ENCODE measurements around the gene SPA17. TPM values are rescaled to one million over a fixed set of nuclear protein-coding genes. Genes with fewer than 3 reads are reported as not detected.
A peak's percentile ranks its signal among the peaks of the same experiment; 100 is the strongest.

SPA17 gene
- total and polyA plus RNA-seq, 2 of the 8 experiments (the other 6 are each of a cell fraction or from before 2014, with no cell fraction given) = 3.7 to 5.2 TPM

DNA sequence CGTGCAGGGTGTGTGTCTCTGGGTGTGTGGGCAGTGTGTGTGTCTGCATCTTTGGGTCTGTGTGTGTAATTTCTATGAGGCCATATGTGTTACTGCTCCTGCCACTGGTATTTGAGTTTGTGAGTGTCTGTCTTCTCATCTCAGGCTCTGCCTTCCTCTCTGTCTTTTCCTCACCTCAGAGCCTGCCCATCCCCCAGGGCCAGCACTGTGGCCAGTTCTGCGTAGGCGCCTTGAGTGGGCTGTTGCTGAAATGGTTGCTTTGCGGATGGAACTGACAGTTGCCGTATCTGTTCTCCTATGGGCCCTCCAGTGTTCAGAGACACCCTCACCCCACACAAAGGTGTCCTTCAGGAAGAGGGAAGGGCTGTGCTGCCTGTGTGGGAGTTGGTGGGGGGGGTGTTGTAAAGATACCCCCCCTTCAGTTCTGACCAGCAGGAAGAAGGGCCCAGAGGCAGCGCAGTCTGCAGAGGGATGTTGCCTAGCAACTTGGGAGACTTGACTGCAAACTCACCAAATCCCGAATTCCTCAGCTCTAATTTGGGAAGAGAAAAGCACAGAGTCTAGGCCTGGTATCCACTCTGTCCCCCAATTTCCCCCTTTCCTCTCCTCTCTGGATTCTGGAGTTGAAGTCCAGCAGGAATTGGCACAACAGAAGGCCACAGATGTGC lies 64.1 kb downstream of the SPA17 start:
- peaks cover 0 to 15% (median 2%) of the 10 kb centered on the region in 4 experiments; a peak in 4 of 7 replicates for H3K4me1 ChIP-seq (replicated peaks in 1 of 4; ENCODE audit: control insufficient read depth in 3 of 4, insufficient read depth in 4 of 4, low read length in 3 of 4)

More for the DNA sequence above, 64.1 kb downstream of the SPA17 start:
- ChIA-PET CTCF (ENCODE audit: partially characterized antibody) (interaction anchor here (0.7 to 21.1 kb wide), 15 partner anchors 12 to 139 kb away, joined by 3 to 382 read pairs (median 4); partner anchors contain the start of genes ESAM, ROBO3 and VSIG2), POLR2A (ENCODE audit: partially characterized antibody) (interaction anchor here (0.7 to 1.5 kb wide), 4 partner anchors 10 to 138 kb away, joined by 3 to 7 read pairs (median 3); no protein-coding TSS in a partner anchor)
- Histone ChIP-seq H4K5ac (ENCODE audit: insufficient read length, low read depth, low read length) (no peak overlapping the region), H3K9ac (replicated peaks in 1 of 4; ENCODE audit: extremely low read depth in 1 of 4, low read depth in 3 of 4, low read length in 3 of 4) (no peak overlapping the region), H3K23me2 (ENCODE audit: low read depth, low read length) (peaks cover 9% of the 10 kb centered on the region), H2AFZ (ENCODE audit: low read length) (no peak overlapping the region), H3K36me3 (ENCODE audit: control insufficient read depth in 2 of 4, insufficient read depth in 4 of 4, low read length in 3 of 4) (no peaks in the 10 kb centered on the region), H2AK5ac (ENCODE audit: low read depth, low read length) (no peak overlapping the region), H2BK12ac (ENCODE audit: low read depth, low read length) (no peak overlapping the region), H3K18ac (ENCODE audit: extremely low read depth, low read length) (no peak overlapping the region), H4K20me1 (replicated peaks in 1 of 2; ENCODE audit: control insufficient read depth in 1 of 2, insufficient read depth in 2 of 2, low read length in 2 of 2) (peaks cover 7 to 10% of the 10 kb centered on the region in 2 experiments), H3K14ac (ENCODE audit: insufficient read length) (no peak overlapping the region), H3K27me3 (replicated peaks in 1 of 4; ENCODE audit: control insufficient read depth in 3 of 4, extremely low read depth in 1 of 4, insufficient read depth in 3 of 4, low read length in 3 of 4) (peaks cover 50 to 77% (median 64%) of the 10 kb centered on the region in 4 experiments), H3K79me2 (ENCODE audit: control insufficient read depth in 1 of 2, insufficient read depth in 2 of 2, low read length in 2 of 2) (no peaks in the 10 kb centered on the region), H2BK5ac (ENCODE audit: low read depth, low read length) (no peak overlapping the region), H3K23ac (ENCODE audit: insufficient read length) (no peak overlapping the region), H3K79me1 (ENCODE audit: low read depth, low read length) (no peaks in the 10 kb centered on the region), H3K4ac (replicated peaks; ENCODE audit: insufficient read length, low read depth, low read length) (no peak overlapping the region), H3K4me2 (ENCODE audit: insufficient read depth in 1 of 2, low read depth in 2 of 2, low read length in 2 of 2) (no peak overlapping the region; a peak in 1 of 4 replicates), H3K4me3 (ENCODE audit: extremely low read depth in 1 of 4, insufficient read depth in 2 of 4, low read depth in 3 of 4, low read length in 4 of 4) (no peak overlapping the region), H2BK20ac (ENCODE audit: low read length) (no peak overlapping the region), H3K9me3 (ENCODE audit: insufficient read depth in 2 of 2, low read depth in 1 of 2, low read length in 1 of 2) (no peaks in the 10 kb centered on the region), H2BK15ac (ENCODE audit: low read length) (0 out of 2 replicates have a peak overlapping the region, but pooled peaks have one; percentile 49), H4K91ac (replicated peaks; ENCODE audit: insufficient read length, low read length) (no peak overlapping the region), H4K8ac (ENCODE audit: extremely low read depth, insufficient read depth, low read length) (no peak overlapping the region), H3K27ac (ENCODE audit: low read depth, low read length) (no peak overlapping the region), H2BK120ac (replicated peaks; ENCODE audit: low read depth, low read length) (no peak overlapping the region), H3K56ac (replicated peaks; ENCODE audit: insufficient read length, low read depth, low read length) (no peak overlapping the region)
- FAIRE-seq = no peak
- WGBS, 2 experiments (ENCODE audit: extremely low coverage in 1 of 2, insufficient coverage in 1 of 2, insufficient read length in 1 of 2, insufficient replicate concordance in 2 of 2, low coverage in 1 of 2, low lambda C conversion rate in 2 of 2, missing lambda C conversion rate in 1 of 2) = 82% methylated on average over 7 of the region's 7 CpGs; no CpG with 5 or more reads in 1 of the 2 experiments
- no peak for DNase-seq (ENCODE audit: low read depth in 1 of 2, low spot score in 2 of 2)
- TF ChIP-seq KDM4A (IDR thresholded peaks at IDR 0.05; ENCODE audit: low read depth, low read length, severe bottlenecking) = no peak
- TF ChIP-seq KDM1A (IDR thresholded peaks at IDR 0.05; ENCODE audit: borderline replicate concordance, low read length) = no peak
- no peak for TF ChIP-seq NANOG (IDR thresholded peaks at IDR 0.05; ENCODE audit: insufficient read depth, low read depth, low read length, poor library complexity, severe bottlenecking)
- TF ChIP-seq PHF8 (conservative IDR thresholded peaks at IDR 0.05; ENCODE audit: low read depth, low read length) = no peak
- TF ChIP-seq CBX5 (IDR thresholded peaks at IDR 0.05; ENCODE audit: low read depth, low read length) = no peak
- TF ChIP-seq, protein P1, sequence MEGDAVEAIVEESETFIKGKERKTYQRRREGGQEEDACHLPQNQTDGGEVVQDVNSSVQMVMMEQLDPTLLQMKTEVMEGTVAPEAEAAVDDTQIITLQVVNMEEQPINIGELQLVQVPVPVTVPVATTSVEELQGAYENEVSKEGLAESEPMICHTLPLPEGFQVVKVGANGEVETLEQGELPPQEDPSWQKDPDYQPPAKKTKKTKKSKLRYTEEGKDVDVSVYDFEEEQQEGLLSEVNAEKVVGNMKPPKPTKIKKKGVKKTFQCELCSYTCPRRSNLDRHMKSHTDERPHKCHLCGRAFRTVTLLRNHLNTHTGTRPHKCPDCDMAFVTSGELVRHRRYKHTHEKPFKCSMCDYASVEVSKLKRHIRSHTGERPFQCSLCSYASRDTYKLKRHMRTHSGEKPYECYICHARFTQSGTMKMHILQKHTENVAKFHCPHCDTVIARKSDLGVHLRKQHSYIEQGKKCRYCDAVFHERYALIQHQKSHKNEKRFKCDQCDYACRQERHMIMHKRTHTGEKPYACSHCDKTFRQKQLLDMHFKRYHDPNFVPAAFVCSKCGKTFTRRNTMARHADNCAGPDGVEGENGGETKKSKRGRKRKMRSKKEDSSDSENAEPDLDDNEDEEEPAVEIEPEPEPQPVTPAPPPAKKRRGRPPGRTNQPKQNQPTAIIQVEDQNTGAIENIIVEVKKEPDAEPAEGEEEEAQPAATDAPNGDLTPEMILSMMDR (IDR thresholded peaks at IDR 0.05; ENCODE audit: control extremely low read depth in 1 of 3, insufficient read depth in 1 of 3, low read depth in 1 of 3, low read length in 3 of 3) = no peak
- TF ChIP-seq EP300 (IDR thresholded peaks at IDR 0.05; ENCODE audit: borderline replicate concordance in 1 of 2, low read depth in 2 of 2, low read length in 2 of 2) = no peak

Measured in H1 (cell line).